ENCODE results near the gene NLRP5. TPM values are rescaled to one million over a fixed set of nuclear protein-coding genes. Genes with fewer than 3 reads are reported as not detected.

NLRP5 gene
- polyA plus RNA-seq, 2 of the 4 experiments (the other 2 are of a cell fraction): not detected

DNA sequence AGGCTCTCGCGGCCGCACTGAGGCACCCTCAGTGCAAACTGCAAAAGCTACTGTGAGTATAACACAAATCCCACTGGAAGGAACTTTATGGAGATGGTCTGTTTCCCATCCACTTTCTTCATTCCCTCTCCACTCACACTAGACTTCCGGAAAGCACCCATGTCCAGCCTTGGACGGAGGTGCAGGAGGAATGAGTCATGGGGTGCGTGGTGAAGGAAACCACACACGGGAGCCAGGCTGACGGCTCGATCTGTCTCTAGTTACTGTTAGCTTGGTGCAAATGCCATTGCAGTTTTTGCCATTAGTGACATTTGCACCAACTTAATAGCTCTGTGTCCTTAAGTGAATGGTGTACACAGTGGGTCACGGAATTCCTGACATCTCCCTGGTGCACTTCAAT is 24.4 kb upstream of the NLRP5 start:
- POLR2A ChIA-PET: no interaction called here
- FAIRE-seq (no peak), ATAC-seq (no peak), DNase-seq (ENCODE audit: low read depth in 1 of 2, low spot score in 1 of 2) (no peak)
- H3K4me1 ChIP-seq: no peaks in the 10 kb centered on the region
- no peak overlapping the region for H3K4me3 ChIP-seq
- CTCF ChIA-PET: interaction anchor here (0.7 to 0.9 kb wide), 2 partner anchors 308 to 396 kb away, joined by 3 read pairs; no protein-coding TSS in a partner anchor
- 51% methylated on average over 10 of the region's 10 CpGs for WGBS (ENCODE audit: missing lambda C conversion rate)
- TF ChIP-seq, protein P1, sequence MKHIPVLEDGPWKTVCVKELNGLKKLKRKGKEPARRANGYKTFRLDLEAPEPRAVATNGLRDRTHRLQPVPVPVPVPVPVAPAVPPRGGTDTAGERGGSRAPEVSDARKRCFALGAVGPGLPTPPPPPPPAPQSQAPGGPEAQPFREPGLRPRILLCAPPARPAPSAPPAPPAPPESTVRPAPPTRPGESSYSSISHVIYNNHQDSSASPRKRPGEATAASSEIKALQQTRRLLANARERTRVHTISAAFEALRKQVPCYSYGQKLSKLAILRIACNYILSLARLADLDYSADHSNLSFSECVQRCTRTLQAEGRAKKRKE (CRISPR knock-in tag; IDR thresholded peaks at IDR 0.05; ENCODE audit: low read depth): no peak
- TF ChIP-seq TFCP2L1 (CRISPR knock-in tag; IDR thresholded peaks at IDR 0.05) (no peak), PHF8 (IDR thresholded peaks at IDR 0.05; ENCODE audit: borderline replicate concordance, low read depth) (no peak), MAX (IDR thresholded peaks at IDR 0.05) (no peak), SMC3 (IDR thresholded peaks at IDR 0.05) (no peak), JUNB (IDR thresholded peaks at IDR 0.05) (no peak), KDM5A (IDR thresholded peaks at IDR 0.05) (no peak), HEYL (CRISPR knock-in tag; IDR thresholded peaks at IDR 0.05) (no peak), ZNF302 (CRISPR knock-in tag; IDR thresholded peaks at IDR 0.05) (no peak), CBX2 (IDR thresholded peaks at IDR 0.05; ENCODE audit: borderline replicate concordance, low read depth) (no peak), NFE2L2 (conservative IDR thresholded peaks at IDR 0.05; ENCODE audit: low read length) (no peak), FOSL2 (IDR thresholded peaks at IDR 0.05) (no peak), FOSL2 (CRISPR knock-in tag; IDR thresholded peaks at IDR 0.05) (no peak)
- H3K9me3 ChIP-seq: peaks cover 16% of the 10 kb centered on the region; the same call in 2 of the 3 replicates
- no peak overlapping the region for H3K4me2 ChIP-seq
- no peak overlapping the region for H3K27ac ChIP-seq

GRCh38 chr19:55973982-55974381 is 12.6 kb upstream of the NLRP5 start:
- WGBS (ENCODE audit: missing lambda C conversion rate): under 1% methylated on average over 3 of the region's 3 CpGs
- Histone ChIP-seq H3K4me1 (no peaks in the 10 kb centered on the region), H3K4me2 (no peak overlapping the region), H3K9me3 (peaks cover 15% of the 10 kb centered on the region; the same call in 2 of the 3 replicates), H3K27ac (no peak overlapping the region), H3K4me3 (no peak overlapping the region)
- POLR2A ChIA-PET: no interaction called here
- no peak for ATAC-seq
- FAIRE-seq: no peak
- DNase-seq (ENCODE audit: low read depth in 1 of 2, low spot score in 1 of 2): no peak
- TF ChIP-seq HOXB13 (CRISPR knock-in tag; IDR thresholded peaks at IDR 0.05; ENCODE audit: low read depth) (no peak), ZNF302 (CRISPR knock-in tag; IDR thresholded peaks at IDR 0.05) (no peak), CBX2 (IDR thresholded peaks at IDR 0.05; ENCODE audit: borderline replicate concordance, low read depth) (no peak), MAZ (IDR thresholded peaks at IDR 0.05; ENCODE audit: borderline replicate concordance, low read depth, low read length) (no peak), HDAC2 (IDR thresholded peaks at IDR 0.05) (no peak), ELK1 (IDR thresholded peaks at IDR 0.05; ENCODE audit: low read depth, low read length) (no peak), RFX5 (IDR thresholded peaks at IDR 0.05) (no peak), CHD2 (IDR thresholded peaks at IDR 0.05; ENCODE audit: low read length, partially characterized antibody) (no peak), JUN (IDR thresholded peaks at IDR 0.05) (no peak), HES2 (IDR thresholded peaks at IDR 0.05) (no peak), HMGXB4 (CRISPR knock-in tag; IDR thresholded peaks at IDR 0.05; ENCODE audit: borderline replicate concordance) (no peak), ZSCAN20 (CRISPR knock-in tag; IDR thresholded peaks at IDR 0.05) (no peak), JUNB (IDR thresholded peaks at IDR 0.05) (no peak), GATA3 (IDR thresholded peaks at IDR 0.05; ENCODE audit: borderline replicate concordance) (no peak), MAX (IDR thresholded peaks at IDR 0.05) (no peak), NR3C1 (IDR thresholded peaks at IDR 0.05) (no peak), MAFK (IDR thresholded peaks at IDR 0.05; ENCODE audit: partially characterized antibody) (no peak), EHMT2 (IDR thresholded peaks at IDR 0.05; ENCODE audit: low read depth) (no peak)
- CTCF ChIA-PET: no interaction called here
